A673 (cell line): Measurements from ENCODE around the gene RRM2. TPM values are rescaled to one million over a fixed set of nuclear protein-coding genes. Genes with fewer than 3 reads are reported as not detected.
A peak's percentile ranks its signal among the peaks of the same experiment; 100 is the strongest.

Experiments used
- BruUV-seq: library from RNA; stranded (reverse); fragments of 400-500 nt; replicated peaks from 2 replicates; lab custom pipeline; 2021; lab: Mats Ljungman, UMichigan
- CTCF ChIA-PET: fragments of 300-600 bp; sonication (Branson Sonifier 250); formaldehyde crosslinking; loops from one replicate; lab custom pipeline; 2022; ENCODE audit warnings: antibody characterized with exemption; lab: Charles Lee
- POLR2A ChIA-PET: fragments of 300-600 bp; sonication (Branson Sonifier 250); formaldehyde crosslinking; loops from one replicate; lab custom pipeline; 2022; ENCODE audit warnings: antibody characterized with exemption; ENCODE audit not compliant: low non-redundant PET; lab: Charles Lee
- DNase-seq: peaks from one replicate; pipeline ENCODE4 v3.0.0-alpha.2; 2015; ENCODE audit warnings: low spot score
- H3K27ac ChIP-seq: fragments of 200-600 bp; sonication (generic); 2 replicates; pipeline ENCODE4 v1.5.1; 2016; ENCODE audit warnings: mixed run types, low read depth, mild to moderate bottlenecking, mixed read lengths, antibody characterized with exemption, low read length; ENCODE audit not compliant: poor library complexity, severe bottlenecking
- H3K27me3 ChIP-seq: fragments of 200-600 bp; sonication (generic); replicated peaks from 2 replicates; pipeline ENCODE4 v1.6.1; 2017; ENCODE audit warnings: mixed run types, low read depth, mild to moderate bottlenecking, mixed read lengths, antibody characterized with exemption, low read length; ENCODE audit not compliant: insufficient read depth, poor library complexity
- H3K36me3 ChIP-seq: fragments of 200-600 bp; sonication (generic); 2 replicates; pipeline ENCODE4 v1.6.1; 2016; ENCODE audit warnings: mixed run types, mild to moderate bottlenecking, mixed read lengths, antibody characterized with exemption, low read length; ENCODE audit not compliant: insufficient read depth, poor library complexity, severe bottlenecking
- H3K4me1 ChIP-seq: fragments of 200-600 bp; sonication (generic); 2 replicates; pipeline ENCODE4 v1.6.1; 2017; ENCODE audit warnings: mixed run types, mild to moderate bottlenecking, mixed read lengths, antibody characterized with exemption, low read length; ENCODE audit not compliant: insufficient read depth, poor library complexity, severe bottlenecking
- H3K4me3 ChIP-seq: fragments of 200-600 bp; sonication (generic); 2 replicates; pipeline ENCODE4 v1.5.1; 2016; ENCODE audit warnings: low read depth, mixed run types, mild to moderate bottlenecking, mixed read lengths, low read length; ENCODE audit not compliant: poor library complexity, severe bottlenecking
- H3K9me3 ChIP-seq: fragments of 200-600 bp; sonication (generic); 2 replicates; pipeline ENCODE4 v1.6.1; 2016; ENCODE audit warnings: mixed run types, low read depth, mild to moderate bottlenecking, mixed read lengths, antibody characterized with exemption, low read length; ENCODE audit not compliant: poor library complexity, severe bottlenecking
- EZH2 ChIP-seq: fragments of 200-600 bp; sonication (generic); IDR thresholded peaks from 2 replicates; pipeline ENCODE4 v1.6.1; 2017; ENCODE audit warnings: borderline replicate concordance, low read depth, mild to moderate bottlenecking, mixed read lengths, antibody characterized with exemption, low read length; ENCODE audit not compliant: poor library complexity, severe bottlenecking
- intact Hi-C: fragments of 100-400 bp; cut with micrococcal nuclease; formaldehyde crosslinking; loops from one replicate; pipeline ENCODE4 v1.10.0; 2022; ENCODE audit not compliant: unreplicated experiment
- total RNA-seq: library from RNA; stranded (reverse); gene quantifications from 2 replicates; pipeline ENCODE4 v1.2.3, GENCODE V29; 2021
- TF ChIP-seq, protein P1 (sequence below): fragments of 300-800, 200-600 bp; sonication (generic); conservative IDR thresholded peaks from 2 replicates; pipeline ENCODE4 v1.5.1; 2017; ENCODE audit warnings: low read depth, mild to moderate bottlenecking, antibody characterized with exemption, low read length, moderate library complexity, mixed read lengths

The RRM2 gene
- total RNA-seq, 1 experiment from 2014 or later, result 486 TPM

DNA sequence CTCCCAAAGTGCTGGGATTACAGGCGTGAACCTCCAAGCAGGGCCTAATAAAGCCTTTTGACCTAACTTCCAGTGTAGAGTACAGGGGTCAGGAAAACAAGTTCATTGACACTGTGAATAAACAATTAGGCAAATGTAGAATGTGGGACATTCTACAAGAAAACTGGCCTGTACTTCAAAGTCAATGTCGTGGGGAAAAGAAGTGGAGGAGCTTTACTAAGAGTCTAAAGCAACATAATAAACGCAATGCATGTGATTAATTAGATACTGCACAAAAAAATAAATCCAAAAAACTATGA is 3.6 kb upstream of the RRM2 start:
- Histone ChIP-seq H3K9me3 (no peaks in the 10 kb centered on the region), H3K4me1 (peaks cover 6% of the 10 kb centered on the region), H3K27ac (no peak overlapping the region), H3K27me3 (no peaks in the 10 kb centered on the region), H3K36me3 (peaks cover 7% of the 10 kb centered on the region), H3K4me3 (no peak overlapping the region)
- intact Hi-C loops, result no loop called here
- POLR2A ChIA-PET, result no interaction called here
- CTCF ChIA-PET, result no interaction called here
- TF ChIP-seq EZH2, result no peak
- TF ChIP-seq, protein P1, sequence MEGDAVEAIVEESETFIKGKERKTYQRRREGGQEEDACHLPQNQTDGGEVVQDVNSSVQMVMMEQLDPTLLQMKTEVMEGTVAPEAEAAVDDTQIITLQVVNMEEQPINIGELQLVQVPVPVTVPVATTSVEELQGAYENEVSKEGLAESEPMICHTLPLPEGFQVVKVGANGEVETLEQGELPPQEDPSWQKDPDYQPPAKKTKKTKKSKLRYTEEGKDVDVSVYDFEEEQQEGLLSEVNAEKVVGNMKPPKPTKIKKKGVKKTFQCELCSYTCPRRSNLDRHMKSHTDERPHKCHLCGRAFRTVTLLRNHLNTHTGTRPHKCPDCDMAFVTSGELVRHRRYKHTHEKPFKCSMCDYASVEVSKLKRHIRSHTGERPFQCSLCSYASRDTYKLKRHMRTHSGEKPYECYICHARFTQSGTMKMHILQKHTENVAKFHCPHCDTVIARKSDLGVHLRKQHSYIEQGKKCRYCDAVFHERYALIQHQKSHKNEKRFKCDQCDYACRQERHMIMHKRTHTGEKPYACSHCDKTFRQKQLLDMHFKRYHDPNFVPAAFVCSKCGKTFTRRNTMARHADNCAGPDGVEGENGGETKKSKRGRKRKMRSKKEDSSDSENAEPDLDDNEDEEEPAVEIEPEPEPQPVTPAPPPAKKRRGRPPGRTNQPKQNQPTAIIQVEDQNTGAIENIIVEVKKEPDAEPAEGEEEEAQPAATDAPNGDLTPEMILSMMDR, result no peak
- no TSS peak for BruUV-seq
- no peak for DNase-seq

DNA sequence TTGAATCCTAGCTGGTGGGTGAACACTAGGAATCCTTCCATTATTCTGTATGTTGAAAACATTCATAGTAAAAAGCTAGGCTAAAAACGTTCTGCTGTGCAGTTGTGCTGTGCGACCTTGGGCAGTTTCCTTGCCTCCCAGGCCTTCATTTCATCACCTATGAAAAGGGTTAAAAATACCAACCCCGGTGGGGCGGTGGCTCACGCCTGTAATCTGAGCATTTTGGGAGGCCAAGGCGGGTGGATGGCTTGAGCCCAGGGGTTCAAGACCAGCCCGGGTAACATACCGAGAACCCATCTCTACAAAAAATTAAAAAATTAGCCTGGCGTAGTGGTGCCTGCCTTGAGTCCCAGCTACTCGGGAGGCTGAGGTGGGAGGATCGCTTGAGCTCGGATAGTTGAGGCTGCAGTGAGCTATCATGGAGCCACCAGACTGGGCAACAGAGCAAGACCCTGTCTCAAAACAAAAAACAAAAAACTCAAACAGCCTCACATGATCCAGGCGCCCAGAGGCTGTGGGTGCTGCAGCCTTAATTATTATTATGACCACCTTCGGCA is 2.9 kb upstream of the RRM2 start:
- Histone ChIP-seq H3K36me3 (peaks cover 14% of the 10 kb centered on the region), H3K9me3 (no peaks in the 10 kb centered on the region), H3K4me3 (peak overlapping the region; percentile 88), H3K4me1 (peaks cover 7% of the 10 kb centered on the region), H3K27me3 (no peaks in the 10 kb centered on the region), H3K27ac (peak overlapping the region; percentile 98)
- intact Hi-C loops, result loop anchor here (5.0 kb wide), 1 partner anchor 548 kb away; no protein-coding TSS in a partner anchor
- DNase-seq, result no peak
- CTCF ChIA-PET, result no interaction called here
- no peak for TF ChIP-seq EZH2
- TF ChIP-seq, protein P1, result no peak
- POLR2A ChIA-PET, result no interaction called here
- no TSS peak for BruUV-seq

GRCh38 chr2:10120158-10120876 is 2.2 kb upstream of the RRM2 start:
- ChIA-PET CTCF (interaction anchor here (1.0 kb wide), 1 partner anchor 289 kb away, joined by 3 read pairs; no protein-coding TSS in a partner anchor), POLR2A (no interaction called here)
- TF ChIP-seq EZH2, result no peak
- TF ChIP-seq, protein P1, result no peak
- Histone ChIP-seq H3K4me1 (peaks cover 12% of the 10 kb centered on the region), H3K9me3 (no peaks in the 10 kb centered on the region), H3K27ac (peak overlapping the region; percentile 98), H3K27me3 (no peaks in the 10 kb centered on the region), H3K36me3 (peaks cover 20% of the 10 kb centered on the region), H3K4me3 (peak overlapping the region; percentile 88)
- intact Hi-C loops, result loop anchor here (5.0 kb wide), 1 partner anchor 547 kb away; no protein-coding TSS in a partner anchor
- DNase-seq, result peak; percentile 98
- TSS peak; percentile 9 for BruUV-seq
